IPS-11a (cell line): Measurements from ENCODE around the gene BMP7.
"Not testable (repeated sequence)": the region's sequence is repeated elsewhere in the genome, so short reads cannot be mapped to it uniquely, and the experiment has no call there.

Source experiments
- H3K4me3 ChIP-seq: one replicate; pipeline ENCODE4 v1.5.1; 2013; ENCODE audit warnings: low read depth, low read length, control low read depth

Gene BMP7

GRCh38 chr20:57197352-57198131 lies 68.9 kb downstream of the BMP7 start:
- H3K4me3 ChIP-seq, result no peak overlapping the region

GRCh38 chr20:57195469-57196100 lies 70.9 kb downstream of the BMP7 start:
- H3K4me3 ChIP-seq, result no peak overlapping the region

DNA sequence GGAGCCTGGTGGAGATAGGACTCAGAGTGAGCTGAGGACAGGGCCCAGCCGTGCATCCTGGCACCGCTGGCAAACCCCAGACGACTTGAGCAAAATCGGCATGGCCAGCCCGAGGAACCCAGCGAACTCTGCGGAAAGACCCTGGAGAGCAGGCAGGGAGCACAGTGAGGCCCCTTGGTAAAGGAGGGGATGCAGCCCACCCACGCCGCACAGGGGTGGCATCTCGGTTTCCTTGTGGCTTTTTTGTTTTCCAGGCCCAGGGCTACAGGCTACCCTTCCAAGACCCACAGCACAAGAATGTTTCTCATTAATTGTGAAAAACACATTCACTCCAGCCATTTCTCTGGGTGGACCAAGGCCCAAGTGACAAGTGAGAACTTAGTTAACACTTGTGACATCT lies 71.4 kb downstream of the BMP7 start:
- no peak overlapping the region for H3K4me3 ChIP-seq

- no peak overlapping the region for H3K4me3 ChIP-seq
Measured at GRCh38 chr20:57194154-57194553, 72.3 kb downstream of the BMP7 start.

- no peak overlapping the region for H3K4me3 ChIP-seq
Measured at GRCh38 chr20:57193094-57193493, 73.3 kb downstream of the BMP7 start.

GRCh38 chr20:57192311-57192710 lies 74.1 kb downstream of the BMP7 start:
- H3K4me3 ChIP-seq, result no peak overlapping the region

- H3K4me3 ChIP-seq, result not testable (repeated sequence)
Measured at GRCh38 chr20:57191265-57191638, 75.2 kb downstream of the BMP7 start.

DNA sequence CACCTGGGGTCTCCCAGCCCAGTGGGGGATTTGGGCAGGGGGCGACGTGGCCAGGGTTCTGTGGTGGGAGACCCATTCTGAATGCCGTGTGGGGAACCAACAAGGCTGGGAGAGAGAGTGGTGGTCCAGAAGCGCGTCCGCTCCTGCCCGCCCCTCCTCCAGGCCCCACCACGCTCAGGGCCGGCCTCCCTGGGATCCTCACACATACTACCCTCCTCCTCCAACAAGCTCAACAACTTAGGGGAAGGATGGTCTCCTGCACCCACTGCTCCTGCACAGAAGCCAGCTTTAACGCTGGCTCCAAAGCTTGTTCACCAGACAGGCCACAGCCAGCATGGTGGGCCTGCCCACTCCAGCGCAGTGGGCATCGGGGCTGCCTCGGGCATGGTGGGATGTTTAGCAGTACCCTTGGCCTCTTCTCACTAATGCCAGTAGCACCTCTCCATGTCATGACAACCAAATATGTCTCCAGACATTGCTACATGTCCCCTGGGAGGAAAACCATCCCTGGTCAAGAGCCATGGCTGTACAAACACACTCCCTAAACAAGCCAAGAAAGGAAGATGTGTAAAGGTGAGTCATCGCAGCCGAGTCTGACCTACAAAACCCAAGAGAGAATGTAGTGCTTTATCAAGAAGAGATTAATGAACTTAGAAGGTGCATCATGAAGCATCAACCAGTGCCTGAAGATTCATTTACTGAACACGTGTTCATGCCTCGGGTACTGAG lies 75.7 kb downstream of the BMP7 start:
- H3K4me3 ChIP-seq, result no peak overlapping the region

DNA sequence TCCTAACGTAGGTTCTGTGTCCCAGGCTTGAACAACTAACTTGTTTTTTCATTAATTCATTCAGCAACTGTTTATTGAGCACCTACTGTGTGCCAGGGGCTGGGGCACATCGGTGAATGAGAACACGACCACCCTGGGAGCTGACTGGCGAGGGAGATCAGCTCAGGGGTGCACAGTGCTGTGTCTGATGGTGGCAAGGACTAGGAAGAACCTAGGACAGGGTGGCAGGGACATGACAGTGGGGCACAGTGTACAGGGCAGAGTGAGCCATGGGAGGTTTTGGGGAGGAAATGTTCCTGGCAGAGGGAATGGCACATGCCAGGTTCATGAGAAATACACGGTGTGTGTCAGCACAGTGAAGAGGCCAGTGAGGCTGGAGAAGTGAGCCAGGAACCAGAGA lies 76.7 kb downstream of the BMP7 start:
- no peak overlapping the region for H3K4me3 ChIP-seq

DNA sequence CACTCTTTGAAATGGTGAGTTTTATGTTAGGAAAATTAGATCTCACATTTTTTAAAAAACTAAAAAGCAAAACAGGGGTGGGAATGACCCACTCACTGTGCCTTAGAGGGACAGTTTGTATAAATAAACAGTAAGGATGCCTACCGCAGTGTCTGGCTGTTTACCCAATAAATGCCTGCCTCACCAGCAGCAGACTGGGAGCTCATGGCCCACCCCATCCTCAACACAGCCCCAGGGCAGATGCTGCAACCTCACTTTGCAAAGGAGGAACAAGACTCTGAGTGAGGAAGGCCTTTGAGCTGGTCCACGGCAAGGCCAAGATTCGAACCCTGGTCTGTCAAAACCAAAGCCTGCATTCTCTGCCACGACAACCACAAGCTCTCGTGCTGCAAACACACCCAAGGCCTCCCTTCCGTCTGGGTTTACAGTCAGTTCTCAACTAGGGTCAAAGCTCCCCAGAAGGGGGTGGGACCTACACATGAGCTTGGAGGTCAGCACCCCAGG lies 77.8 kb downstream of the BMP7 start:
- H3K4me3 ChIP-seq, result no peak overlapping the region

DNA sequence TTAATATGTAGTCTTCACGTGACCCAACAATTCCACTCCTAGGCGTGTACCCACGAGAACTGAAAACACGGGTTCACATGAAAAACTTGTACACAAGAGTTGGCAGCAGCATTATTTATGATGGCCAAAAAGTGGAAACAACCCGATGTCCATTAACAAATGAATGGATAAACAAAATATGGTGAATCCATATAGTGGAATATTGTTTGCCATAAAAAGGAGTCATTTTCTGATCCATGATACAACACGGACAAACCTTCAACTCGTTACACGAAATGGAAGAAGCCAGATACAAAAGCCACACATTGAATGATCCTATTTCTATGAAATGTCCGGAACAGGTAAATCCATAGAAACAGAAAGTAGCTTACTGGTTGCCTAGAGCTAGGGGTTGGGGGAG lies 78.4 kb downstream of the BMP7 start:
- no peak overlapping the region for H3K4me3 ChIP-seq

GRCh38 chr20:57187068-57187634 lies 79.3 kb downstream of the BMP7 start:
- no peak overlapping the region for H3K4me3 ChIP-seq

DNA sequence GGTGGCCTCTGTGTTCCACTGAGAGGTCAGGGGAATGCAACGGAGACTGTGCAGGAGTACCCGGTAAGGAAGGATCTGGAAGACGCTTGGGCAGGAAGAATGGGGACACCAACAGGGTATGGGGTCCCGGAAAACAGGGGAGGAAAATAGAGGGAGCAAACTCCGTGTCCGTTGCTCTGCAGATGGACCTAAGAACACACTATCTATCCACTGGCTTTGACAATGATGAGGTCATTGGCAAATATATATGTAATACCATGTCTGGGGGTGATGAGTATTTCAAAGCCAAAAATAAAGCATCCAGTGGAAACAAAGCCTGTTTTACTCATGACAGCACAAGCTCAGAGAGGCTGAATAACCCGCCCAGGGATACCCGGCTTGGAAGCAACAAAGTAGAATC lies 80.2 kb downstream of the BMP7 start:
- H3K4me3 ChIP-seq, result no peak overlapping the region

GRCh38 chr20:57185188-57185743 lies 81.2 kb downstream of the BMP7 start:
- H3K4me3 ChIP-seq, result no peak overlapping the region

GRCh38 chr20:57183457-57184009 lies 82.9 kb downstream of the BMP7 start:
- H3K4me3 ChIP-seq, result no peak overlapping the region

DNA sequence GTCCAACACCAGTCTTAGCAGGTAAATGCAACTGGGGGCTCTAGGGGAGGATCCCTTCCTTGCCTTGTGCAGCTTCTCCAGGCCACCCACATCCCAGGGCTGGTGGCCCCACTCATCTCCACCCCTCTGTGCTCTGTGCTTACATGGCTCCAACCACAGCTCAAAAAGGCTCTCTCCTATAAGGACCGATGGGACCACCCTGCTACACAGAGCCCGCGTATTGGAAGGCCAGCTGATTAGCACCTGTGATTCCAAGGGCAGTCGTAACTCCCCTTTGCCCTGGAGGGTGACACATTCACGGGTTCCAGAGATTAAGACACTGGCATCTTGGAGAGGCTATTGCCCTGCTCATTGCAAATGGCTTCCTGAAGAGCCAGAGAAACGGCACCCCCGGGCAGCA lies 84.8 kb downstream of the BMP7 start:
- H3K4me3 ChIP-seq, result no peak overlapping the region

DNA sequence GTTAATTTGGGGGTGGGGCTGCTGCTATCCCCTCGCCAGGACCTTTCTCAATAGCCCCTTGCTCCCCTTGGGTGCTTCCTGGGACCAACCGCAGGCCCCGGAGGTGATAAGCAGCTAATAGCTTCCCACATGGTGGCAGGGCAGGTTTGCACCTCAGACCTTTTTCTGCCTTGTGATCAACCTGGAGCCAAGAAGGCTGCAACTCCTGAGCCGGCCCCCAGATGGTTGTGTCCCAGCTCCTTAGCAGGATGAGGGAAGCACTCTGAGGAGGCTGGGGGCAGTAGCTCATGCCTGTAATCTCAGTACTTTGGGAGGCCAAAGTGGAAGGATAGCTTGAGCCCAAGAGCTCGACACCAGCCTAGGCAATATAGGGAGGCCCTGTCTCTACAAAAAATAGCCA lies 85.5 kb downstream of the BMP7 start:
- H3K4me3 ChIP-seq, result no peak overlapping the region

DNA sequence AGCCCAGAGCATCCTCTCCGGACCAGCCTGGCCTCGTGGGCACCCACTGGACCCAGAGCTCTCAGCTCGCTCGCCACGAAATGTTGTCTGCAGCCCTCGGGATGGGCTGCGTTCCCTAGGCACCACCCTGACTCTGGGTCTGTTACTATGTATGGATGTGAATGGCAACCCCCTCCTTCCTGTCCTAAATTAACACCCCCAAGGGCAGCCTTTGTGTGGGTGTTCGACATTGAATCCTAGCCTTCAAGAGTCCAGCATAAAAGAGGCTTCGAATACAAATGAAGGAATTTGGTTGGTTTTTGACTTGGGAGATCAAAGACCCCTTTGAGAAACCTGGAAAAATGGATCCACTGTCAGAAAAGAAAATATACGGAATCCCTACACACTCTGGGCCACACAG lies 86.1 kb downstream of the BMP7 start:
- no peak overlapping the region for H3K4me3 ChIP-seq

- H3K4me3 ChIP-seq, result no peak overlapping the region
Measured at GRCh38 chr20:57179265-57179664, 87.2 kb downstream of the BMP7 start.

DNA sequence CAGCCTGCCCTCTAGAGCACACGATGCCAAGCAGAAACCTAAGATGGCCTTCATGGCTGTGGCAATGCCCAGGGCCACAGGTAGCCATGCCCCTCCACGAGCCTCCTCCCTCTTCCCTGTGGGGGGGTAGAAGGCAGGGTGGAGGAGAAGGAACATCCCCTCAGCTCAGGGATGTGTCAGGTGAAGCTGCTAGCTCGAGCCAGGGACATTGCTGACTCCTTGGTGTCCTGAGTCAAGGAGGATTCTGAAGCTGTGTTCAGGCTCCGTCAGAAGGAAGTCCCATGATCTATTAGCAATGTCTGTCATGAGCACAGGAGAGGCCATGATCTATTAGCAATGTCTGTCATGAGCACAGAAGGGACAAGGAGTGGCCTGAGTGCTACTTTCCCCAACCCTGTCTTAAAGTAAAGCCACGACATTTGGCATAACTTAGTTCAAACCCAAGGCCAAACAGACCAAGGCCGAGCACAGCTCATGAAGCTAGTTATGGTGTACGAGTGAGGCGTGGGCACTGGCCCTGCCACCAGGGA lies 87.8 kb downstream of the BMP7 start:
- H3K4me3 ChIP-seq, result no peak overlapping the region
